Esophagus squamous epithelium (tissue), 4 donors: Measurements from ENCODE around the gene SCARB1.
A peak's percentile ranks its signal among the peaks of the same experiment; 100 is the strongest.

ENCODE experiments used
- CTCF ChIP-seq, 6 experiments: fragments of 450-650 bp in 4 of 6; fragments of 200-600 bp in 2 of 6; sonication (generic) in 2 of 6; IDR thresholded peaks; one replicate each; pipeline ENCODE4 v1.5.1; 2016 to 2019; ENCODE audit warnings: antibody characterized with exemption in 6 of 6, mild to moderate bottlenecking in 4 of 6, moderate library complexity in 4 of 6
- POLR2A ChIP-seq, 4 donors: fragments of 450-650 bp; IDR thresholded peaks; one replicate each; pipeline ENCODE4 v1.6.1; 2017; ENCODE audit warnings: antibody characterized with exemption in 4 of 4, mild to moderate bottlenecking in 4 of 4, moderate library complexity in 3 of 4

DNA sequence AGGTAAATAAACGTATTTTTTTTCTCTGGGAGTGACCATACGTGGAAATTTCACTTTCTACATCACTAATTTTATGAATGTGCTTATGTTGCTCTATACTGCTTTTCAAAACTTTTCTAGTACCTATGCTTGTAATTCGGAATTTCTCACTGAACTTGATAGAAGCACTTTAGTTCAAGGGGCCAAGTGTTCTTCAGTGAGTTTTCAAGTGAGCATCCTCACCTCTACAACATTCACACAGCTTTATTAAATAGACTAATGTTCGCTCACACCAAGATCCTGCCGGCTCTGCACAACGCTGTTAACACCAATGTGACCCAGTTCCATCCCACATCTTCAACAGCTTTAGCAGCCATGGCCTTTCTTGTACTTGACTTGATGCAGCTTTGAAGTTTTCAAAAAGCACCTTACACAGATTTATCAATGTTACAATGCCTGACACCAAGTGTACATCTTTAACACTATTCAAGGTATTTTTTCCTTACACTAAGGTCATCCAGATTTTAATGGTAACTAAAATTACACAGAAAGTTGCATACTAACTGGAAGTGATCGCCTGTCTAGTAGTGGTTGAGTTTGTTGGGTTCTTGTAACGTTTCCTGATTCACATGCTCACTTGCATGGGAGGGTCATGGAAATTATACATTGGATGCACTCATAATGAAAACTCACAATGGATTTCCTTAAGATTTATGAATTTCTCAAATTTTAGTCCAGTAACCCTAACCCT, 46.3 kb upstream of the SCARB1 start:
- TF ChIP-seq CTCF (IDR thresholded peaks at IDR 0.05) (peak in 1 of 6 experiments; percentile 3), POLR2A (IDR thresholded peaks at IDR 0.05) (peak in 1 of 4 donors; percentile 51)
